Epithelial cell of prostate (primary cell): ENCODE data around the gene LRRC26.

Experiments used
- DNase-seq: peaks from one replicate; pipeline ENCODE4 v3.0.0-alpha.2; 2011; ENCODE audit warnings: low read depth, low spot score
- H3K27ac ChIP-seq: fragments of 450-650 bp; 2 replicates; pipeline ENCODE4 v1.5.1; 2017; ENCODE audit warnings: mild to moderate bottlenecking

The LRRC26 gene

DNA sequence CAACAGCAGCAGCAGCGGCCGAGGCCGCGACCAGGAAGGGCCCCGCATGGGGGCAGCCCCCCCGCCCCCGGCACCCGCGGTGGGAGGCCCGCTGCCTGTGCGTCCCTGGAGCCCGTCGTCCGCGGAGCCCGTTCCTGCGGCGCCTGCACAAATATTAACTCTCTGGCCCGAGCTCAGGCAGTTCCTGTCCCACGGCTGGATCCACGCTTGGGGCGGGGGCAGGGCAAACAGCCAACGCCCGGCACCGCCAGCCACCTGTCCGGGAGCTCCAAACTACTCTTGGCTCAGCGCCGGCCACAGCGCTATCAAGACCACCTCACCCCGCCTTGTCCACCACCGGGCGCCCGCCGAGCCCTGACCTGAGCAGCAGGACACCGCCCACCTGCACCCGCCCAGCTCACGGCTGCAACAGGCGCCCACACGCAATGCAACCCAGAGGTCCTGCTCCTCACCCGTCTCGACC, at the start of gene LRRC26:
TSS of gene LRRC26 (minus strand) at position 156 of the 463 bp plus-strand sequence. CDS start at position 48, 108 bp downstream.
- DNase-seq: no peak

GRCh38 chr9:137218754-137219271, 49.0 kb upstream of the LRRC26 start:
- no peak for DNase-seq
- no peak overlapping the region for H3K27ac ChIP-seq

More for the DNA sequence above, at the start of gene LRRC26:
- H3K27ac ChIP-seq: no peak within 1 kb of the TSS

DNA sequence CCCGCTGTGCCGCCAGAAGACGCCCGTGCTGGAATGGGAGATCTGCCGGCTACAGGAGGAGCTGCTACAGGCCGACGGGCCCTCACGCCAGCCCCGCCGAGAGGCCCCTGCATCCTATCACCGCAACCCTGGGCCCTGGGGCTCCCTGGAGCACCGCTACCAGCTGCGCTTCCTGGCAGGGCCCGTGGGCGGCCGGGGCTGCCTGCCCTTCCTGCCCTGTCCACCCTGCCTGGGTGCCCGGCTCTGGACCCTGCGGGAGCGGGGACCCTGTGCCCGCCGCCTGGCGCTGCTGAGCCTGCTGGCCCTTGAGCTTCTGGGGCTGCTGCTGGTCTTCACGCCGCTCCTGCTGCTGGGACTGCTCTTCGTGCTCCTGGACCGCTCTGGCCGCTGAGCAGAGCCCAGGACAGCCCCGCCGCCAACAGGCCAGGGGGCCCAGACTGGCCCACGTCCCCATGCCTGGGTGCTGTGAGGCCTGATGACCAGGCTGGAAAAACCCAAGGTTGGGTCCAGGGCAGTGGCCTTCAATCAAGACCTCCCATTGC, 48.4 kb upstream of the LRRC26 start:
- DNase-seq: no peak
- H3K27ac ChIP-seq: peak overlapping the region; percentile 62

GRCh38 chr9:137217276-137218211, 47.7 kb upstream of the LRRC26 start:
- DNase-seq: no peak
- H3K27ac ChIP-seq: peak overlapping the region; percentile 62

GRCh38 chr9:137216188-137216965, 46.5 kb upstream of the LRRC26 start:
- H3K27ac ChIP-seq: no peak overlapping the region
- DNase-seq: no peak

- H3K27ac ChIP-seq: no peak overlapping the region
- DNase-seq: no peak
Observed at GRCh38 chr9:137215196-137215986, 45.5 kb upstream of the LRRC26 start.

- no peak overlapping the region for H3K27ac ChIP-seq
- DNase-seq: no peak
Observed at GRCh38 chr9:137214620-137215019, 44.8 kb upstream of the LRRC26 start.

- H3K27ac ChIP-seq: no peak overlapping the region
- DNase-seq: no peak
Observed at GRCh38 chr9:137213160-137214060, 43.6 kb upstream of the LRRC26 start.

- no peak overlapping the region for H3K27ac ChIP-seq
- no peak for DNase-seq
Observed at GRCh38 chr9:137212520-137212919, 42.7 kb upstream of the LRRC26 start.

- no peak for DNase-seq
- H3K27ac ChIP-seq: no peak overlapping the region
Observed at GRCh38 chr9:137211532-137211931, 41.7 kb upstream of the LRRC26 start.

- H3K27ac ChIP-seq: no peak overlapping the region
- DNase-seq: no peak
Observed at GRCh38 chr9:137206602-137207001, 36.8 kb upstream of the LRRC26 start.

DNA sequence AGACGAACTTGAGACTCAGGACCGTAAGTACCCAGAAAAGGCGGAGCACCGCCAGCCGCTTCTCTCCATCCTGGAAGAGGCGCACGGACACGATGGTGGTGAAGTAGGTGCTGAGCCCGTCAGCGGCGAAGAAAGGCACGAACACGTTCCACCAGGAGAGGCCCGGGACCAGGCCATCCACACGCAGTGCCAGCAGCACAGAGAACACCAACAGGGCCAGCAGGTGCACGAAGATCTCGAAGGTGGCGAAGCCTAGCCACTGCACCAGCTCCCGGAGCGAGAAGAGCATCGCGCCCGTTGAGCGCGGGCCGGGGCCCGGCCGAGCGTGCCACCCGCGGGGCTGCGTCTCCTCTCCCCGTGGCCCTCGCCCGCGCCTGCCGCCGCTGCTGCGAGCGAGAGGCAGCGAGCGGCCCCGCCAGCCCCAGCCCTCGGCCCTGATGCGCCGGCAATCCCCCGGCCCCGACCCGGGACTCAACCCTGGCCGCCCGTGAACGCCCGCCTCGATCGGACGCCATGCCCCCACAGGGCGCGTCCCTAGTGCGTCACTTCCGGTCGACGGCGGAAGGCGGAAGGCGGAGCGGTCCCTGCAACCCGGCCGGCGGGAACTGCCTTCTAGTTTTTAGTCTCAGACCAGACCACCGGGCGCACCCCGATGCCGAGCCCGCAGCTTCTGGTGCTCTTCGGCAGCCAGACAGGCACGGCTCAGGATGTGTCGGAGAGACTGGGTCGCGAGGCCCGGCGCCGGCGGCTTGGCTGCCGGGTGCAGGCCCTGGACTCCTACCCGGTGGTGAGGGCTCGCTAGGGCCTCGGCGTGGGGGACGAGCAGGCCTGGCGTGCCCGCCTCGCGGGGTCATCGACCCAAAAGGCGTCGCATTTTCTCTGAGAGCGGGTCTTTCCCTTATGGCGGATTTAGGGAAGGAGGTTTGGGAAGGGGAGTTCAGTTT, 35.5 kb upstream of the LRRC26 start, which contains the start of the genes NDOR1 and TMEM203:
TSS of gene NDOR1 (plus strand) at position 575 of the 944 bp plus-strand sequence. CDS start at position 653, 78 bp downstream.
TSS of gene TMEM203 (minus strand) at position 523 of the 944 bp plus-strand sequence. CDS start at position 289, 234 bp downstream.
- peak; percentile 36 for DNase-seq
- H3K27ac ChIP-seq: peak within 1 kb of the TSS; percentile 57

GRCh38 chr9:137204731-137205125, 34.9 kb upstream of the LRRC26 start:
- no peak for DNase-seq
- H3K27ac ChIP-seq: peak overlapping the region; percentile 57

DNA sequence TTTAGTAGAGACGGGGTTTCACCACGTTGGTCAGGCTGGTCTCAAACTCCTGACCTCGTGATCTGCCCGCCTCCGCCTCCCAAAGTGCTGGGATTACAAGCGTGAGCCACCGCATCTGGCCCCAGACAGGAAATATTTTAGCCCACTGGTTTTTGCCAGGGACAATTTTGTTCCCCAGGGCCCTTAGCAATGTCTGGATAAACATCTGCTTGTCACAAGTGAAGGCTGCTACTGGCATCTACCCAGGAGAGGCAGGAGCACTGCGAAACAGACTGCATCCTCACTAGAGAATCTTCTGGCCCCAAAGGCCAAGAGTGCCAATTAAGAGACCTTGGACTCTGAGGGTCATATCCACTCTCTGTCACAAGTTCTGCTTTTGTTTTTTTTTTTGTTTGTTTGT, 33.1 kb upstream of the LRRC26 start:
- H3K27ac ChIP-seq: no peak overlapping the region
- DNase-seq: no peak

- peak overlapping the region; percentile 36 for H3K27ac ChIP-seq
- no peak for DNase-seq
Observed at GRCh38 chr9:137201205-137201868, 31.5 kb upstream of the LRRC26 start.

DNA sequence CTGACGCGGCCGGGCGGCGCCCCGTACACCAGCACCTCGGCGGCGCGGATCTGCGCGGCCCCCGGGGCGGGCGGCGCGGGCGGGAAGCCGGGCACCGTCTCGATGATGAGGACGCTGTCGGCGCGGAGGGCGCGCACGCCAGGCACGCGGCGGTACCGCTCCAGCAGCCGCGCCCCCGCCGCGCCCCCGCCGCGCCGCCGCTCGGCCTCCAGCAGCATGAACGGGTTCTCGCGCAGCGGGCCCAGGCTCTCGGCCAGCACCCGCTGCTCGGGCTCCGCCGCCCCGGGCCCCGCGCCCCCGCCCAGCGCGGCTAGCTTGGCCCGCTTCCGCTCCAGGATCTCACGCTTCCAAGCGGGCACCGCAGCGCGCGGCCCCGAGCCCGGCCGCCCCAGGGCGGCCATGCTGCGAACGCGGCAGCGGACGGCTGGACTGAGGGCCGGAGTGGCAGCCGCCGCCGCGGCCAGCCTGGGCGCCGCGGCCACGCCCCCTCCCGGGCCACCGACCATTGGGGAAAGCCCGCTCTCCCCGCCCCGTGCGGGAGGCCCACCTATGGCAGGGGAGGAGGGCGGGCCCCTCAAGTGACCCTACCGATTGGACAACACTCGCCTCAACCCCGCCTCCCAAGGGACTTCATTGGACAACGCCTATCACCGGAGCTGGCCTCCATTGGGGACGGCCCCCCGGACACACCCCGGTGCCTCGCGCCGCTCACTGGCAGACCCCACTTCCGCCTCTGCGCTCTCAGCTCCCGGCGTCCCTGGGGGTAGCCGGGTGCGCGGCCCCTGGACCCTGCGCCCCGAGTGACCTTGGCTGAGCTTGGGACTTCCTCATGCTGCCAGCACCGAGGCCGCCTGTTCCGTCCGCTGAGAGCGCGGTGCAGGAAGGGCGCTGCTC, 30.7 kb upstream of the LRRC26 start, which contains the start of gene TPRN:
TSS of gene TPRN (minus strand) at position 431 of the 894 bp plus-strand sequence. CDS start at position 401, 30 bp downstream.
- H3K27ac ChIP-seq: peak within 1 kb of the TSS; percentile 36
- DNase-seq: peak; percentile 93
